GM06990 (cell line): ENCODE results near the gene RSRP1.

ENCODE experiments used
- DNase-seq: peaks from one replicate; pipeline ENCODE4 v3.0.0-alpha.2; 2011; ENCODE audit not compliant: insufficient read length; ENCODE audit errors: extremely low read depth
- H3K27me3 ChIP-seq: replicated peaks from 2 replicates; pipeline ENCODE4 v1.6.0; 2011; ENCODE audit warnings: low read length; ENCODE audit not compliant: control insufficient read depth, insufficient read depth
- H3K36me3 ChIP-seq: 2 replicates; pipeline ENCODE4 v1.5.1; 2011; ENCODE audit warnings: low read length; ENCODE audit not compliant: control insufficient read depth, insufficient read depth
- H3K4me3 ChIP-seq: replicated peaks from 2 replicates; pipeline ENCODE4 v1.5.1; 2011; ENCODE audit warnings: low read depth, mild to moderate bottlenecking, control low read depth, low read length
- CTCF ChIP-seq: IDR thresholded peaks from 2 replicates; pipeline ENCODE4 v1.5.1; 2011; ENCODE audit warnings: low read length, control low read depth, mild to moderate bottlenecking, inconsistent platforms; ENCODE audit not compliant: insufficient read depth, poor library complexity, severe bottlenecking

The RSRP1 gene

GRCh38 chr1:25197235-25197975 lies 49.8 kb downstream of the RSRP1 start:
- no peak overlapping the region for H3K4me3 ChIP-seq
- no peak for TF ChIP-seq CTCF
- no peak for DNase-seq
- peaks cover 2% of the 10 kb centered on the region; the same call in 1 of the 2 replicates for H3K27me3 ChIP-seq
- H3K36me3 ChIP-seq = no peaks in the 10 kb centered on the region

- TF ChIP-seq CTCF = no peak
- peaks cover 2% of the 10 kb centered on the region; the same call in 1 of the 2 replicates for H3K27me3 ChIP-seq
- H3K4me3 ChIP-seq = no peak overlapping the region
- no peak for DNase-seq
- no peaks in the 10 kb centered on the region for H3K36me3 ChIP-seq
Observed at GRCh38 chr1:25196830-25197229, 50.4 kb downstream of the RSRP1 start.

- Histone ChIP-seq H3K4me3 (no peak overlapping the region), H3K27me3 (peaks cover 2% of the 10 kb centered on the region; the same call in 1 of the 2 replicates), H3K36me3 (no peaks in the 10 kb centered on the region)
- no peak for DNase-seq
- no peak for TF ChIP-seq CTCF
Observed at GRCh38 chr1:25195835-25196234, 51.4 kb downstream of the RSRP1 start.

- peaks cover 2% of the 10 kb centered on the region; the same call in 1 of the 2 replicates for H3K27me3 ChIP-seq
- H3K4me3 ChIP-seq = no peak overlapping the region
- TF ChIP-seq CTCF = no peak
- H3K36me3 ChIP-seq = no peaks in the 10 kb centered on the region
- DNase-seq = no peak
Observed at GRCh38 chr1:25194572-25195020, 52.7 kb downstream of the RSRP1 start.

GRCh38 chr1:25194054-25194453 lies 53.2 kb downstream of the RSRP1 start:
- no peak for TF ChIP-seq CTCF
- peaks cover 2% of the 10 kb centered on the region; the same call in 1 of the 2 replicates for H3K27me3 ChIP-seq
- no peak for DNase-seq

More at GRCh38 chr1:25194054-25194453, 53.2 kb downstream of the RSRP1 start:
- Histone ChIP-seq H3K36me3 (no peaks in the 10 kb centered on the region), H3K4me3 (no peak overlapping the region)
